WTC11 (cell line): ENCODE measurements around the gene C10orf105. TPM values are rescaled to one million over a fixed set of nuclear protein-coding genes. Genes with fewer than 3 reads are reported as not detected.

Experiments used
- ATAC-seq: fragments of 200-7000 bp; cut with Tn5 transposase; 2 replicates; pipeline ENCODE4 v1.10.0; 2021; ENCODE audit warnings: mild to moderate bottlenecking, moderate library complexity
- CTCF ChIA-PET: fragments of 300-600 bp; sonication (Branson Sonifier 250); formaldehyde crosslinking; loops from one replicate; lab custom pipeline; 2021; ENCODE audit warnings: antibody characterized with exemption; lab: Charles Lee
- POLR2A ChIA-PET: fragments of 350-600 bp; sonication (Branson Sonifier 250); formaldehyde crosslinking; loops from one replicate; lab custom pipeline; 2021; ENCODE audit warnings: antibody characterized with exemption; lab: Charles Lee
- DNase-seq: peaks from one replicate; pipeline ENCODE4 v3.0.0; 2021; ENCODE audit warnings: low spot score
- H3K27ac Mint-ChIP-seq: 2 replicates; pipeline ENCODE4 v1.8.0; 2021; ENCODE audit warnings: mixed read lengths
- H3K27me3 Mint-ChIP-seq: 2 replicates; pipeline ENCODE4 v1.8.0; 2021; ENCODE audit warnings: low read depth, mild to moderate bottlenecking, moderate library complexity, mixed read lengths
- H3K36me3 Mint-ChIP-seq: 2 replicates; pipeline ENCODE4 v1.8.0; 2021; ENCODE audit warnings: mixed read lengths
- H3K4me1 Mint-ChIP-seq: 2 replicates; pipeline ENCODE4 v1.8.0; 2022; ENCODE audit warnings: mixed read lengths
- H3K4me3 Mint-ChIP-seq: 2 replicates; pipeline ENCODE4 v1.8.0; 2021; ENCODE audit warnings: mild to moderate bottlenecking, moderate library complexity, mixed read lengths
- H3K9me3 Mint-ChIP-seq: 2 replicates; pipeline ENCODE4 v1.8.0; 2021; ENCODE audit warnings: mixed read lengths
- ATF1 ChIP-seq: sonication (generic); formaldehyde crosslinking; IDR thresholded peaks from 2 replicates; pipeline ENCODE4 v1.8.1; 2023; ENCODE audit warnings: mild to moderate bottlenecking, moderate library complexity, missing genetic modification reagents
- ATF3 ChIP-seq: sonication (generic); formaldehyde crosslinking; conservative IDR thresholded peaks from 2 replicates; pipeline ENCODE4 v1.8.1; 2022; ENCODE audit warnings: mild to moderate bottlenecking, missing genetic modification reagents
- CBFB ChIP-seq: sonication (generic); formaldehyde crosslinking; IDR thresholded peaks from 2 replicates; pipeline ENCODE4 v1.8.1; 2022; ENCODE audit warnings: mild to moderate bottlenecking, low read depth, missing genetic modification reagents
- ELF4 ChIP-seq: sonication (generic); formaldehyde crosslinking; IDR thresholded peaks from 2 replicates; pipeline ENCODE4 v1.8.1; 2022; ENCODE audit warnings: low read depth, mild to moderate bottlenecking, moderate library complexity, missing genetic modification reagents
- ETV6 ChIP-seq: sonication (generic); formaldehyde crosslinking; IDR thresholded peaks from 2 replicates; pipeline ENCODE4 v1.8.1; 2022; ENCODE audit warnings: mild to moderate bottlenecking, missing genetic modification reagents
- GABPB1 ChIP-seq: sonication (generic); formaldehyde crosslinking; IDR thresholded peaks from 2 replicates; pipeline ENCODE4 v1.8.1; 2023; ENCODE audit warnings: mild to moderate bottlenecking, missing genetic modification reagents
- HMGA2 ChIP-seq: fragments of 250-450 bp; sonication (Bioruptor Pico); IDR thresholded peaks from 2 replicates; pipeline ENCODE4 v1.4.0; 2021; ENCODE audit warnings: mild to moderate bottlenecking, moderate library complexity
- KAT7 ChIP-seq: sonication (generic); formaldehyde crosslinking; IDR thresholded peaks from 2 replicates; pipeline ENCODE4 v1.8.1; 2023; ENCODE audit warnings: missing genetic modification reagents, mild to moderate bottlenecking, borderline replicate concordance
- NFATC4 ChIP-seq: fragments of 250-450 bp; sonication (Bioruptor Pico); IDR thresholded peaks from 2 replicates; pipeline ENCODE4 v1.9.0; 2021; ENCODE audit warnings: mild to moderate bottlenecking
- NR1H2 ChIP-seq: sonication (generic); formaldehyde crosslinking; IDR thresholded peaks from 2 replicates; pipeline ENCODE4 v1.9.0; 2021; ENCODE audit warnings: mild to moderate bottlenecking, moderate library complexity, missing genetic modification reagents
- OVOL2 ChIP-seq: fragments of 250-450 bp; sonication (Bioruptor Pico); IDR thresholded peaks from 2 replicates; pipeline ENCODE4 v1.9.0; 2021; ENCODE audit warnings: mild to moderate bottlenecking, borderline replicate concordance
- SMAD3 ChIP-seq: sonication (generic); formaldehyde crosslinking; IDR thresholded peaks from 2 replicates; pipeline ENCODE4 v1.8.0; 2022; ENCODE audit warnings: missing genetic modification reagents, mild to moderate bottlenecking, borderline replicate concordance
- SP1 ChIP-seq: sonication (generic); formaldehyde crosslinking; conservative IDR thresholded peaks from 2 replicates; pipeline ENCODE4 v1.8.1; 2022; ENCODE audit warnings: missing genetic modification reagents
- TCF7 ChIP-seq: sonication (generic); formaldehyde crosslinking; IDR thresholded peaks from 2 replicates; pipeline ENCODE4 v1.8.0; 2022; ENCODE audit warnings: mild to moderate bottlenecking, low read depth, missing genetic modification reagents, moderate library complexity
- TEAD1 ChIP-seq: sonication (generic); formaldehyde crosslinking; IDR thresholded peaks from 2 replicates; pipeline ENCODE4 v1.8.0; 2022; ENCODE audit warnings: mild to moderate bottlenecking, missing genetic modification reagents
- ZNF317 ChIP-seq: sonication (generic); formaldehyde crosslinking; IDR thresholded peaks from 2 replicates; pipeline ENCODE4 v1.8.1; 2023; ENCODE audit warnings: low read depth, mild to moderate bottlenecking, moderate library complexity, missing genetic modification reagents, borderline replicate concordance
- ZNF416 ChIP-seq: fragments of 250-450 bp; sonication (Bioruptor Pico); IDR thresholded peaks from 2 replicates; pipeline ENCODE4 v1.9.0; 2021; ENCODE audit warnings: mild to moderate bottlenecking, inconsistent platforms
- ZNF423 ChIP-seq: fragments of 250-450 bp; sonication (Bioruptor Pico); IDR thresholded peaks from 2 replicates; pipeline ENCODE4 v2.1.2; 2022; ENCODE audit warnings: mild to moderate bottlenecking, moderate library complexity
- ZNF425 ChIP-seq: fragments of 250-450 bp; sonication (Bioruptor Pico); conservative IDR thresholded peaks from 2 replicates; pipeline ENCODE4 v1.9.0; 2021; ENCODE audit warnings: mild to moderate bottlenecking
- total RNA-seq: library from RNA; stranded (reverse); gene quantifications from 3 replicates; pipeline ENCODE4 v1.2.3, GENCODE V29; 2021
- TF ChIP-seq, protein P1 (sequence below): sonication (generic); formaldehyde crosslinking; IDR thresholded peaks from 2 replicates; pipeline ENCODE4 v1.8.1; 2023; ENCODE audit warnings: mild to moderate bottlenecking, missing genetic modification reagents
- TF ChIP-seq, protein P2 (sequence below): sonication (generic); formaldehyde crosslinking; IDR thresholded peaks from 2 replicates; pipeline ENCODE4 v1.8.0; 2022; ENCODE audit warnings: mild to moderate bottlenecking, missing genetic modification reagents

Gene C10orf105
- total RNA-seq, 1 experiment from 2014 or later = 0.48 TPM

DNA sequence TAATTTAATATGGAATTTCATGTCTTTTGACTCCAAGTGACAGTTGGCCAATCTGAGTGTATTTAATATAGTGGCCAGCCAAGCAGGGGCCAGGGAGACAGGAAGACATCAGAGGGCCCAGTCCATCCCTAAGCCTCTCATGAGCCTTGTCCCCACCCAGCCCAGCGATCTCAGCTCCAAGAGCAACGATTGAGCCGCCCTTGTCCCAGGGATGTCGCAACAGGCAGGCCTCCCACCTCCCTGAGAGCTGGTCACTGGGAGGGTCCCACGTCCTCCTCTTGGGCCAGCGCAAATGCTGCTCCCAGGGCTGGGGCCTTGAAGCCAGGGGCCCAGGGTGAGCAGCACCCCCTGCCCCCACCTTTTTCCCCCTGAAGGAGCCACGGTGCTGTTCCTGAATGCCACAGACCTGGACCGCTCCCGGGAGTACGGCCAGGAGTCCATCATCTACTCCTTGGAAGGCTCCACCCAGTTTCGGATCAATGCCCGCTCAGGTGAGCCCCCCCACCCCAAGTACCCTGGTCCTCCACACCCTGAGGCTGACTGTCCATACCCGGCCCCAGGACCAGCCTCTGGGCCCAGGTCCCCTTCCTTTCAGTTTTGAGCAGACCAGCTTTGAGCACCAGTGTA, 29.4 kb downstream of the C10orf105 start:
- ChIA-PET CTCF (interaction anchor here (0.5 to 1.5 kb wide), 4 partner anchors 18 to 294 kb away, joined by 3 to 4 read pairs (median 3); no protein-coding TSS in a partner anchor), POLR2A (no interaction called here)

DNA sequence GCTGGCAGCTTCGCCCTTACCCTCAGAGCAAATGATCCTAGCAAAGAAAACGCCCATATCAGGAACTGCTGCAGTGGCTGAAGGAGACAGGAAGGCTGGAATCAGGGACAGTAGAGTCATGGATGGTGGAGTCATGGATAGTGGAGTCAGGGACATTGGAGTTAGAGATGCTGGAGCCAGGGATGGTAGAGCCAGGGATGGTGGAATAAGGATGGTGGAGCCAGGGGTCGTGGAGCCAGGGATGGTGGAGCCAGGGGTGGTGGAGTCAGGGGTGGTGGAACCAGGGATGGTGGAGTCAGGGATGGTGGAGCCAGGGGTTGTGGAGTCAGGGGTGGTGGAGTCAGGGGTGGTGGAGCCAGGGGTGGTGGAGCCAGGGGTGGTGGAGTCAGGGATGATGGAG, 31.3 kb downstream of the C10orf105 start:
- H3K4me3 Mint-ChIP-seq = no peak overlapping the region
- POLR2A ChIA-PET = no interaction called here
- CTCF ChIA-PET = interaction anchor here (4.3 kb wide), 1 partner anchor 8 kb away, joined by 58 read pairs; no protein-coding TSS in a partner anchor
- H3K4me1 Mint-ChIP-seq = peaks cover 29% of the 10 kb centered on the region
- ATAC-seq (no peak), DNase-seq (no peak)
- no peaks in the 10 kb centered on the region for H3K27me3 Mint-ChIP-seq
- peaks cover 11% of the 10 kb centered on the region for H3K36me3 Mint-ChIP-seq
- peaks cover 16% of the 10 kb centered on the region for H3K9me3 Mint-ChIP-seq
- H3K27ac Mint-ChIP-seq = no peak overlapping the region
- TF ChIP-seq ATF3 (CRISPR knock-in tag) (no peak), ELF4 (CRISPR knock-in tag) (no peak), OVOL2 (no peak), SP1 (CRISPR knock-in tag) (no peak), ZNF425 (CRISPR knock-in tag) (no peak)
- TF ChIP-seq, protein P1, sequence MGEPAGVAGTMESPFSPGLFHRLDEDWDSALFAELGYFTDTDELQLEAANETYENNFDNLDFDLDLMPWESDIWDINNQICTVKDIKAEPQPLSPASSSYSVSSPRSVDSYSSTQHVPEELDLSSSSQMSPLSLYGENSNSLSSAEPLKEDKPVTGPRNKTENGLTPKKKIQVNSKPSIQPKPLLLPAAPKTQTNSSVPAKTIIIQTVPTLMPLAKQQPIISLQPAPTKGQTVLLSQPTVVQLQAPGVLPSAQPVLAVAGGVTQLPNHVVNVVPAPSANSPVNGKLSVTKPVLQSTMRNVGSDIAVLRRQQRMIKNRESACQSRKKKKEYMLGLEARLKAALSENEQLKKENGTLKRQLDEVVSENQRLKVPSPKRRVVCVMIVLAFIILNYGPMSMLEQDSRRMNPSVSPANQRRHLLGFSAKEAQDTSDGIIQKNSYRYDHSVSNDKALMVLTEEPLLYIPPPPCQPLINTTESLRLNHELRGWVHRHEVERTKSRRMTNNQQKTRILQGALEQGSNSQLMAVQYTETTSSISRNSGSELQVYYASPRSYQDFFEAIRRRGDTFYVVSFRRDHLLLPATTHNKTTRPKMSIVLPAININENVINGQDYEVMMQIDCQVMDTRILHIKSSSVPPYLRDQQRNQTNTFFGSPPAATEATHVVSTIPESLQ (CRISPR knock-in tag) = no peak

More for the DNA sequence above, 29.4 kb downstream of the C10orf105 start:
- Mint-ChIP-seq H3K4me1 (peaks cover 18% of the 10 kb centered on the region), H3K27me3 (no peaks in the 10 kb centered on the region), H3K4me3 (no peak overlapping the region), H3K36me3 (peaks cover 11% of the 10 kb centered on the region), H3K9me3 (peaks cover 16% of the 10 kb centered on the region), H3K27ac (no peak overlapping the region)
- DNase-seq = no peak
- no peak for ATAC-seq
- TF ChIP-seq NR1H2 = no peak
- no peak for TF ChIP-seq ZNF416 (CRISPR knock-in tag)

DNA sequence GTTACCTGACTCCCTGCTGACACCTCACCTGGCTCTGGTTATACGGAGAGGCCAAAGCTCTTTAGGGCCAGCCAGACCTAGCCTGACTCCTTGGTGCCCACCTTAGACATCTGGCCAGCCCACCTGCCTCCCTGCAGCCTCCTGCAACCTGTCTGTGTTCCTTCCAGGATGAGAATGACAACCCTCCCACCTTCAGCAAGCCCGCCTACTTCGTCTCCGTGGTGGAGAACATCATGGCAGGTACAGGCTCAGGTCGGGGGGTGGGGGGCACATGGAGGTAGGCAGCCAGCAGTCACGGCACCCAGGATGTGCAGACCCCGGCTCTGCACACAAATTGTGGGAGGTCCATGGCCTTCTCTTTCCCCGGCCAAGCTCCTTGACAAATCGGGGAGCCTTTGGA, 32.1 kb downstream of the C10orf105 start:
- Mint-ChIP-seq H3K9me3 (peaks cover 16% of the 10 kb centered on the region), H3K4me3 (no peak overlapping the region)
- CTCF ChIA-PET = interaction anchor here (0.9 to 4.3 kb wide), 4 partner anchors 9 to 368 kb away, joined by 3 to 58 read pairs (median 5); no protein-coding TSS in a partner anchor
- no peak for DNase-seq
- TF ChIP-seq TEAD1 (CRISPR knock-in tag) (no peak), ZNF317 (no peak), SMAD3 (no peak), GABPB1 (CRISPR knock-in tag) (no peak), CBFB (CRISPR knock-in tag) (no peak), NFATC4 (CRISPR knock-in tag) (no peak), HMGA2 (no peak), ATF1 (CRISPR knock-in tag) (no peak), ZNF423 (CRISPR knock-in tag) (no peak), KAT7 (CRISPR knock-in tag) (no peak), ETV6 (CRISPR knock-in tag) (no peak), TCF7 (CRISPR knock-in tag) (no peak)
- TF ChIP-seq, protein P2, sequence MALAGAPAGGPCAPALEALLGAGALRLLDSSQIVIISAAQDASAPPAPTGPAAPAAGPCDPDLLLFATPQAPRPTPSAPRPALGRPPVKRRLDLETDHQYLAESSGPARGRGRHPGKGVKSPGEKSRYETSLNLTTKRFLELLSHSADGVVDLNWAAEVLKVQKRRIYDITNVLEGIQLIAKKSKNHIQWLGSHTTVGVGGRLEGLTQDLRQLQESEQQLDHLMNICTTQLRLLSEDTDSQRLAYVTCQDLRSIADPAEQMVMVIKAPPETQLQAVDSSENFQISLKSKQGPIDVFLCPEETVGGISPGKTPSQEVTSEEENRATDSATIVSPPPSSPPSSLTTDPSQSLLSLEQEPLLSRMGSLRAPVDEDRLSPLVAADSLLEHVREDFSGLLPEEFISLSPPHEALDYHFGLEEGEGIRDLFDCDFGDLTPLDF (CRISPR knock-in tag) = no peak
- TF ChIP-seq, all 79 proteins: peak for 0
- ATAC-seq = no peak
- Mint-ChIP-seq H3K4me1 (peaks cover 29% of the 10 kb centered on the region), H3K27me3 (no peaks in the 10 kb centered on the region), H3K36me3 (peaks cover 11% of the 10 kb centered on the region), H3K27ac (no peak overlapping the region)
- POLR2A ChIA-PET = no interaction called here
